CD4-positive, alpha-beta memory T cell (primary cell): ENCODE measurements around the gene PDS5B. TPM values are rescaled to one million over a fixed set of nuclear protein-coding genes. Genes with fewer than 3 reads are reported as not detected.
"Not testable (repeated sequence)": the region's sequence is repeated elsewhere in the genome, so short reads cannot be mapped to it uniquely, and the experiment has no call there.

ENCODE experiments used
- CTCF ChIA-PET: fragments of 350-600 bp; sonication (Branson Sonifier 250); formaldehyde crosslinking; loops from one replicate; lab custom pipeline; 2021; ENCODE audit warnings: inconsistent platforms; ENCODE audit not compliant: partially characterized antibody; lab: Charles Lee
- POLR2A ChIA-PET: fragments of 350-600 bp; sonication (Branson Sonifier 250); formaldehyde crosslinking; loops from one replicate; lab custom pipeline; 2021; ENCODE audit not compliant: partially characterized antibody; lab: Charles Lee
- DNase-seq, 5 donors: peaks; one replicate each; pipeline versions ENCODE4 v3.0.0 to v3.0.0-alpha.2; 2020 to 2022; ENCODE audit warnings: mixed read lengths in 1 of 5
- H3K27ac ChIP-seq: one replicate; pipeline ENCODE4 v1.7.0; 2013; ENCODE audit warnings: low read depth, low read length
- H3K27me3 ChIP-seq: 2 replicates; pipeline ENCODE4 v1.7.0; 2013; ENCODE audit warnings: mild to moderate bottlenecking, low read length, moderate library complexity; ENCODE audit not compliant: insufficient read depth
- H3K36me3 ChIP-seq: 2 replicates; pipeline ENCODE4 v1.7.0; 2013; ENCODE audit warnings: mild to moderate bottlenecking, low read length, moderate library complexity; ENCODE audit not compliant: insufficient read depth
- H3K4me1 ChIP-seq: 2 replicates; pipeline ENCODE4 v1.7.0; 2013; ENCODE audit warnings: mild to moderate bottlenecking, low read length, moderate library complexity; ENCODE audit not compliant: insufficient read depth
- H3K4me3 ChIP-seq, 2 donors: one replicate each; pipeline ENCODE4 v1.7.0; 2013; ENCODE audit warnings: low read length in 2 of 2, mild to moderate bottlenecking in 1 of 2
- H3K9me3 ChIP-seq, 2 donors: one replicate each; pipeline ENCODE4 v1.7.0; 2013; ENCODE audit warnings: low read length in 2 of 2, control low read depth in 1 of 2; ENCODE audit not compliant: control insufficient read depth in 1 of 2
- H3K27ac Mint-ChIP-seq, 7 donors: one replicate each; pipeline ENCODE4 v1.8.0; 2020 to 2021; ENCODE audit warnings: mixed read lengths in 7 of 7, mild to moderate bottlenecking in 6 of 7, inconsistent platforms in 3 of 7, moderate library complexity in 3 of 7
- H3K27me3 Mint-ChIP-seq, 2 donors: one replicate each; pipeline ENCODE4 v1.8.0; 2020 to 2021; ENCODE audit warnings: mixed read lengths in 2 of 2
- H3K36me3 Mint-ChIP-seq, 2 donors: one replicate each; pipeline ENCODE4 v1.8.0; 2020 to 2021; ENCODE audit warnings: mixed read lengths in 2 of 2, inconsistent platforms in 1 of 2, mild to moderate bottlenecking in 1 of 2
- H3K4me1 Mint-ChIP-seq, 4 donors: one replicate each; pipeline ENCODE4 v1.8.0; 2020 to 2021; ENCODE audit warnings: mixed read lengths in 4 of 4, mild to moderate bottlenecking in 1 of 4
- H3K4me3 Mint-ChIP-seq, 8 donors: one replicate each; pipeline ENCODE4 v1.8.0; 2020 to 2021; ENCODE audit warnings: mixed read lengths in 8 of 8, mild to moderate bottlenecking in 7 of 8, moderate library complexity in 6 of 8, inconsistent platforms in 3 of 8
- H3K9me3 Mint-ChIP-seq, 8 donors: one replicate each; pipeline ENCODE4 v1.8.0; 2020 to 2021; ENCODE audit warnings: mixed read lengths in 8 of 8, mild to moderate bottlenecking in 5 of 8, inconsistent platforms in 3 of 8, moderate library complexity in 1 of 8
- intact Hi-C: fragments of 100-400 bp; cut with micrococcal nuclease; formaldehyde crosslinking; loops from one replicate; pipeline ENCODE4 v1.15.1; 2023
- polyA plus RNA-seq, 2 donors: library from polyadenylated mRNA; unstranded; fragments of 300-500 nt; fragmentation: Illumina TruSeq; gene quantifications; one replicate each; pipeline ENCODE4 v1.2.3, GENCODE V29; 2021
- total RNA-seq, 2 experiments: library from RNA; stranded (reverse); gene quantifications; one replicate each; pipeline ENCODE4 v1.2.3, GENCODE V29; 2021

PDS5B gene
- total and polyA plus RNA-seq, 4 experiments from 2014 or later, result 28.7 to 56.3 (median 42.4) TPM

- H3K4me3 Mint-ChIP-seq, result no peak overlapping the region
- peaks cover 57 to 66% of the 10 kb centered on the region in 2 donors for H3K36me3 Mint-ChIP-seq
- peaks cover 0 to 3% (median 0%) of the 10 kb centered on the region in 4 donors for H3K4me1 Mint-ChIP-seq
- Histone ChIP-seq H3K27ac (no peak overlapping the region), H3K4me1 (no peaks in the 10 kb centered on the region), H3K9me3 (no peaks in the 10 kb centered on the region), H3K27me3 (no peaks in the 10 kb centered on the region), H3K36me3 (no peaks in the 10 kb centered on the region), H3K4me3 (no peak overlapping the region)
- intact Hi-C loops, result no loop called here
- DNase-seq, result no peak
- no peaks in the 10 kb centered on the region for H3K27me3 Mint-ChIP-seq
- POLR2A ChIA-PET, result no interaction called here
- CTCF ChIA-PET, result interaction anchor here (3.8 kb wide), 1 partner anchor 13 kb away, joined by 13 read pairs; no protein-coding TSS in a partner anchor
- no peaks in the 10 kb centered on the region for H3K9me3 Mint-ChIP-seq
- H3K27ac Mint-ChIP-seq, result peak overlapping the region in 1 of 7 donors; percentile 5
Observed at GRCh38 chr13:32682130-32682529, 95.9 kb downstream of the PDS5B start.

- intact Hi-C loops, result no loop called here
- no peaks in the 10 kb centered on the region for H3K36me3 ChIP-seq
Observed at GRCh38 chr13:32682740-32683139, 96.5 kb downstream of the PDS5B start.

GRCh38 chr13:32687275-32687674, 101.0 kb downstream of the PDS5B start:
- peaks cover 30 to 33% of the 10 kb centered on the region in 2 donors for H3K36me3 Mint-ChIP-seq
- Histone ChIP-seq H3K27ac (no peak overlapping the region), H3K36me3 (no peaks in the 10 kb centered on the region), H3K9me3 (no peaks in the 10 kb centered on the region), H3K4me3 (no peak overlapping the region), H3K4me1 (no peaks in the 10 kb centered on the region), H3K27me3 (no peaks in the 10 kb centered on the region)
- H3K4me1 Mint-ChIP-seq, result peaks cover 0 to 1% (median 0%) of the 10 kb centered on the region in 4 donors
- no peak overlapping the region for H3K27ac Mint-ChIP-seq
- H3K27me3 Mint-ChIP-seq, result no peaks in the 10 kb centered on the region
- no peak overlapping the region for H3K4me3 Mint-ChIP-seq
- ChIA-PET CTCF (no interaction called here), POLR2A (no interaction called here)
- no peaks in the 10 kb centered on the region for H3K9me3 Mint-ChIP-seq
- DNase-seq, result no peak
- intact Hi-C loops, result no loop called here

More at GRCh38 chr13:32682740-32683139, 96.5 kb downstream of the PDS5B start:
- ChIA-PET CTCF (no interaction called here), POLR2A (no interaction called here)
- Histone ChIP-seq H3K27me3 (no peaks in the 10 kb centered on the region), H3K4me1 (no peaks in the 10 kb centered on the region), H3K4me3 (no peak overlapping the region), H3K27ac (no peak overlapping the region), H3K9me3 (no peaks in the 10 kb centered on the region)
- Mint-ChIP-seq H3K4me3 (no peak overlapping the region), H3K27ac (no peak overlapping the region), H3K27me3 (no peaks in the 10 kb centered on the region), H3K9me3 (no peaks in the 10 kb centered on the region), H3K36me3 (peaks cover 57 to 66% of the 10 kb centered on the region in 2 donors), H3K4me1 (peaks cover 0 to 3% (median 0%) of the 10 kb centered on the region in 4 donors)
- no peak for DNase-seq

GRCh38 chr13:32695602-32696250, 109.5 kb downstream of the PDS5B start:
- POLR2A ChIA-PET, result no interaction called here
- Mint-ChIP-seq H3K27ac (peak overlapping the region in 2 of 7 donors; percentile 9 to 47), H3K36me3 (peaks cover 22 to 36% of the 10 kb centered on the region in 2 donors)

GRCh38 chr13:32707471-32707870, 121.2 kb downstream of the PDS5B start:
- POLR2A ChIA-PET, result no interaction called here
- H3K36me3 ChIP-seq, result peaks cover 4% of the 10 kb centered on the region
- H3K9me3 Mint-ChIP-seq, result peaks cover 0 to 2% (median under 1%) of the 10 kb centered on the region in 8 donors
- peaks cover 46 to 59% of the 10 kb centered on the region in 2 donors for H3K36me3 Mint-ChIP-seq
- H3K9me3 ChIP-seq, result no peaks in the 10 kb centered on the region
- H3K27ac Mint-ChIP-seq, result no peak overlapping the region
- H3K27me3 Mint-ChIP-seq, result no peaks in the 10 kb centered on the region
- H3K27me3 ChIP-seq, result no peaks in the 10 kb centered on the region
- H3K4me1 Mint-ChIP-seq, result peaks cover 0 to 5% (median 3%) of the 10 kb centered on the region in 4 donors
- intact Hi-C loops, result no loop called here
- no peak for DNase-seq
- no peak overlapping the region for H3K4me3 Mint-ChIP-seq
- no peaks in the 10 kb centered on the region for H3K4me1 ChIP-seq
- CTCF ChIA-PET, result interaction anchor here (0.7 kb wide), 1 partner anchor 122 kb away, joined by 4 read pairs; the partner anchor contains the start of gene PDS5B
- no peak overlapping the region for H3K27ac ChIP-seq
- H3K4me3 ChIP-seq, result no peak overlapping the region

More at GRCh38 chr13:32695602-32696250, 109.5 kb downstream of the PDS5B start:
- Histone ChIP-seq H3K27me3 (no peaks in the 10 kb centered on the region), H3K9me3 (no peaks in the 10 kb centered on the region), H3K27ac (no peak overlapping the region), H3K4me3 (no peak overlapping the region), H3K36me3 (no peaks in the 10 kb centered on the region), H3K4me1 (no peaks in the 10 kb centered on the region)
- CTCF ChIA-PET, result interaction anchor here (0.8 to 1.7 kb wide), 3 partner anchors 27 to 318 kb away, joined by 3 to 8 read pairs (median 3); no protein-coding TSS in a partner anchor
- H3K4me3 Mint-ChIP-seq, result no peak overlapping the region
- DNase-seq, result no peak
- intact Hi-C loops, result no loop called here
- no peaks in the 10 kb centered on the region for H3K4me1 Mint-ChIP-seq
- no peaks in the 10 kb centered on the region for H3K27me3 Mint-ChIP-seq
- H3K9me3 Mint-ChIP-seq, result no peaks in the 10 kb centered on the region

GRCh38 chr13:32713397-32713796, 127.1 kb downstream of the PDS5B start:
- Mint-ChIP-seq H3K36me3 (peaks cover 47 to 54% of the 10 kb centered on the region in 2 donors), H3K4me1 (no peaks in the 10 kb centered on the region), H3K27me3 (no peaks in the 10 kb centered on the region), H3K9me3 (peaks cover 0 to 28% (median 17%) of the 10 kb centered on the region in 8 donors), H3K4me3 (no peak overlapping the region), H3K27ac (no peak overlapping the region)
- intact Hi-C loops, result no loop called here
- POLR2A ChIA-PET, result no interaction called here
- Histone ChIP-seq H3K4me1 (no peaks in the 10 kb centered on the region), H3K36me3 (no peaks in the 10 kb centered on the region), H3K9me3 (no peaks in the 10 kb centered on the region), H3K27me3 (no peaks in the 10 kb centered on the region), H3K27ac (no peak overlapping the region), H3K4me3 (no peak overlapping the region)
- CTCF ChIA-PET, result interaction anchor here (1.1 kb wide), 1 partner anchor 11 kb away, joined by 3 read pairs; no protein-coding TSS in a partner anchor
- no peak for DNase-seq

- POLR2A ChIA-PET, DNase-seq, H3K27ac ChIP-seq, H3K4me1 ChIP-seq, intact Hi-C loops, H3K4me3 ChIP-seq, H3K27me3 Mint-ChIP-seq, H3K4me3 Mint-ChIP-seq, H3K27me3 ChIP-seq, CTCF ChIA-PET, H3K9me3 ChIP-seq, H3K36me3 ChIP-seq, H3K27ac Mint-ChIP-seq, H3K4me1 Mint-ChIP-seq: not testable (repeated sequence)
- peaks cover 34 to 56% of the 10 kb centered on the region in 2 donors for H3K36me3 Mint-ChIP-seq
- peaks cover 0 to 28% (median 17%) of the 10 kb centered on the region in 8 donors for H3K9me3 Mint-ChIP-seq
Observed at GRCh38 chr13:32716201-32716600, 129.9 kb downstream of the PDS5B start.
